ENCODE measurements around the gene TAS2R31.
"Not testable (repeated sequence)": the region's sequence is repeated elsewhere in the genome, so short reads cannot be mapped to it uniquely, and the experiment has no call there.

Gene TAS2R31

GRCh38 chr12:11055306-11055705 lies 24.1 kb upstream of the TAS2R31 start:
- no peaks in the 10 kb centered on the region for H4K20me1 ChIP-seq (ENCODE audit: control insufficient read depth, insufficient read depth, low read depth, low read length)
- H3K4me2 ChIP-seq (ENCODE audit: low read length) = no peak overlapping the region
- no peak overlapping the region for H3K4me3 ChIP-seq (ENCODE audit: low read length)
- H3K27ac ChIP-seq (ENCODE audit: low read depth, low read length) = no peak overlapping the region
- no peaks in the 10 kb centered on the region for H3F3A ChIP-seq (ENCODE audit: control insufficient read depth, insufficient read depth)
- H3K79me2 ChIP-seq (ENCODE audit: control insufficient read depth, low read length) = no peaks in the 10 kb centered on the region
- H3K27me3 ChIP-seq (ENCODE audit: control insufficient read depth, low read length) = no peaks in the 10 kb centered on the region
- no peaks in the 10 kb centered on the region for H3K4me1 ChIP-seq (ENCODE audit: control insufficient read depth, low read length)
- peaks cover 4% of the 10 kb centered on the region; the same call in 1 of the 2 replicates for H3K9me3 ChIP-seq (ENCODE audit: control insufficient read depth, insufficient read depth, low read length)
- no peak for TF ChIP-seq CTCF (IDR thresholded peaks at IDR 0.05; ENCODE audit: low read depth, low read length, poor library complexity, severe bottlenecking)
- TF ChIP-seq EZH2phosphoT487 (IDR thresholded peaks at IDR 0.05; ENCODE audit: borderline replicate concordance, low read length) = no peak
- H3K36me3 ChIP-seq (ENCODE audit: control insufficient read depth, low read length) = no peaks in the 10 kb centered on the region
- no peaks in the 10 kb centered on the region for H3K9me2 ChIP-seq (replicated peaks; ENCODE audit: control insufficient read depth, low read length)

GRCh38 chr12:11049806-11050531 lies 18.8 kb upstream of the TAS2R31 start:
- not testable (repeated sequence) for H3K4me1 ChIP-seq (ENCODE audit: control insufficient read depth, low read length); H3K27me3 ChIP-seq (ENCODE audit: control insufficient read depth, low read length); H3K27ac ChIP-seq (ENCODE audit: low read depth, low read length); H3K9me2 ChIP-seq (replicated peaks; ENCODE audit: control insufficient read depth, low read length); H3K4me2 ChIP-seq (ENCODE audit: low read length); H3K79me2 ChIP-seq (ENCODE audit: control insufficient read depth, low read length); H3F3A ChIP-seq (ENCODE audit: control insufficient read depth, insufficient read depth); H3K9me3 ChIP-seq (ENCODE audit: control insufficient read depth, insufficient read depth, low read length); H3K36me3 ChIP-seq (ENCODE audit: control insufficient read depth, low read length); H4K20me1 ChIP-seq (ENCODE audit: control insufficient read depth, insufficient read depth, low read depth, low read length); H3K4me3 ChIP-seq (ENCODE audit: low read length)

DNA sequence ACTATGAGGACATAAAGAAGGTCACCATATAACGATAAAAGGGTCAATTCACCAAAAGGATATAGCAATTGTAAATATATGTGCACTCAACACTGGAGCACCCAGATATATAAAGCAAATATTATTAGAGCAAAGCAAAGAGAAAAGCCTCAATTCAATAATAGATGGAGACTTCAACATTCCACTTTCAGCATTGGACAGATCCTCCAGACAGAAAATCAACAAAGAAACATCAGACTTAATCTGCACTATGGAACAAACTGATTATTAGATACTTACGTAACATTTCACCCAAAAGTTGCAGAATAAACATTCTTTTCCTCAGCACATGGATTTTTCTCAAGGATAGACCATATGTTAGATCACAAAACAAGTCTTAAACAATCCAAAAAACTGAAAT lies 10.2 kb upstream of the TAS2R31 start:
- not testable (repeated sequence) for H3K27ac ChIP-seq (ENCODE audit: low read depth, low read length); H3K4me3 ChIP-seq (ENCODE audit: low read length); H3K79me2 ChIP-seq (ENCODE audit: control insufficient read depth, low read length); H3K4me1 ChIP-seq (ENCODE audit: control insufficient read depth, low read length); H3K9me2 ChIP-seq (replicated peaks; ENCODE audit: control insufficient read depth, low read length); H3K27me3 ChIP-seq (ENCODE audit: control insufficient read depth, low read length); H3K36me3 ChIP-seq (ENCODE audit: control insufficient read depth, low read length); H3F3A ChIP-seq (ENCODE audit: control insufficient read depth, insufficient read depth); H3K9me3 ChIP-seq (ENCODE audit: control insufficient read depth, insufficient read depth, low read length); H3K4me2 ChIP-seq (ENCODE audit: low read length); H4K20me1 ChIP-seq (ENCODE audit: control insufficient read depth, insufficient read depth, low read depth, low read length)

- Histone ChIP-seq H3K4me2 (ENCODE audit: low read length) (no peak overlapping the region), H3K27ac (ENCODE audit: low read depth, low read length) (no peak overlapping the region), H4K20me1 (ENCODE audit: control insufficient read depth, insufficient read depth, low read depth, low read length) (no peaks in the 10 kb centered on the region), H3K9me2 (replicated peaks; ENCODE audit: control insufficient read depth, low read length) (no peaks in the 10 kb centered on the region), H3K36me3 (ENCODE audit: control insufficient read depth, low read length) (no peaks in the 10 kb centered on the region), H3K79me2 (ENCODE audit: control insufficient read depth, low read length) (no peaks in the 10 kb centered on the region), H3F3A (ENCODE audit: control insufficient read depth, insufficient read depth) (no peaks in the 10 kb centered on the region), H3K4me3 (ENCODE audit: low read length) (no peak overlapping the region), H3K4me1 (ENCODE audit: control insufficient read depth, low read length) (no peaks in the 10 kb centered on the region), H3K9me3 (ENCODE audit: control insufficient read depth, insufficient read depth, low read length) (no peaks in the 10 kb centered on the region), H3K27me3 (ENCODE audit: control insufficient read depth, low read length) (no peaks in the 10 kb centered on the region)
- TF ChIP-seq CTCF (IDR thresholded peaks at IDR 0.05; ENCODE audit: low read depth, low read length, poor library complexity, severe bottlenecking) = no peak
- TF ChIP-seq EZH2phosphoT487 (IDR thresholded peaks at IDR 0.05; ENCODE audit: borderline replicate concordance, low read length) = no peak
Measured at GRCh38 chr12:11040162-11040561, 9.0 kb upstream of the TAS2R31 start.
